Neuron (in vitro differentiated cells): ENCODE measurements around the gene CLMP.
A peak's percentile ranks its signal among the peaks of the same experiment; 100 is the strongest.

ENCODE experiments used
- H2AFZ ChIP-seq: one replicate; pipeline ENCODE4 v1.6.1; 2013; ENCODE audit warnings: low read depth, mild to moderate bottlenecking, inconsistent platforms, low read length, moderate library complexity
- H3K27me3 ChIP-seq: one replicate; pipeline ENCODE4 v1.6.1; 2013; ENCODE audit warnings: low read length; ENCODE audit not compliant: insufficient read depth
- H3K36me3 ChIP-seq: one replicate; pipeline ENCODE4 v1.6.1; 2013; ENCODE audit warnings: low read length; ENCODE audit not compliant: insufficient read depth
- H3K4me1 ChIP-seq: one replicate; pipeline ENCODE4 v1.6.1; 2013; ENCODE audit warnings: low read length; ENCODE audit not compliant: insufficient read depth
- H3K4me3 ChIP-seq: 2 replicates; pipeline ENCODE4 v1.5.1; 2013; ENCODE audit warnings: mild to moderate bottlenecking, low read length, moderate library complexity
- H3K9me3 ChIP-seq: one replicate; pipeline ENCODE4 v1.6.1; 2013; ENCODE audit warnings: low read length

The CLMP gene

GRCh38 chr11:123195188-123196059 is at the start of gene CLMP:
TSS of gene CLMP (minus strand) at chr11:123195248. CDS start at chr11:123194940, 308 bp downstream.
- peak within 1 kb of the TSS; percentile 2 for H2AFZ ChIP-seq
- no peaks in the 10 kb centered on the region for H3K27me3 ChIP-seq
- H3K4me1 ChIP-seq, result no peaks in the 10 kb centered on the region

GRCh38 chr11:123241874-123242543 is 47.0 kb upstream of the CLMP start:
- H3K9me3 ChIP-seq, result no peaks in the 10 kb centered on the region
- H2AFZ ChIP-seq, result no peak overlapping the region
- H3K4me1 ChIP-seq, result no peaks in the 10 kb centered on the region
- H3K4me3 ChIP-seq, result no peak overlapping the region
- no peaks in the 10 kb centered on the region for H3K36me3 ChIP-seq
- no peaks in the 10 kb centered on the region for H3K27me3 ChIP-seq

More at GRCh38 chr11:123195188-123196059, at the start of gene CLMP:
- Histone ChIP-seq H3K4me3 (peak within 1 kb of the TSS; percentile 16), H3K9me3 (no peaks in the 10 kb centered on the region), H3K36me3 (no peaks in the 10 kb centered on the region)

- Histone ChIP-seq H2AFZ (no peak overlapping the region), H3K36me3 (no peaks in the 10 kb centered on the region), H3K27me3 (no peaks in the 10 kb centered on the region), H3K4me1 (no peaks in the 10 kb centered on the region), H3K9me3 (no peaks in the 10 kb centered on the region), H3K4me3 (no peak overlapping the region)
Measured at GRCh38 chr11:123241294-123241693, 46.2 kb upstream of the CLMP start.

GRCh38 chr11:123239191-123240150 is 44.4 kb upstream of the CLMP start:
- Histone ChIP-seq H3K4me3 (no peak overlapping the region), H2AFZ (no peak overlapping the region), H3K27me3 (no peaks in the 10 kb centered on the region), H3K9me3 (no peaks in the 10 kb centered on the region), H3K36me3 (no peaks in the 10 kb centered on the region), H3K4me1 (no peaks in the 10 kb centered on the region)

GRCh38 chr11:123238297-123238696 is 43.2 kb upstream of the CLMP start:
- no peaks in the 10 kb centered on the region for H3K36me3 ChIP-seq
- no peaks in the 10 kb centered on the region for H3K9me3 ChIP-seq
- no peak overlapping the region for H3K4me3 ChIP-seq
- H3K27me3 ChIP-seq, result no peaks in the 10 kb centered on the region
- H2AFZ ChIP-seq, result no peak overlapping the region
- peaks cover 6% of the 10 kb centered on the region for H3K4me1 ChIP-seq

- H3K4me1 ChIP-seq, result peaks cover 6% of the 10 kb centered on the region
Measured at GRCh38 chr11:123236879-123237278, 41.8 kb upstream of the CLMP start.

GRCh38 chr11:123235656-123236261 is 40.7 kb upstream of the CLMP start:
- no peaks in the 10 kb centered on the region for H3K9me3 ChIP-seq
- H3K4me3 ChIP-seq, result no peak overlapping the region
- no peaks in the 10 kb centered on the region for H3K27me3 ChIP-seq
- H3K4me1 ChIP-seq, result peaks cover 6% of the 10 kb centered on the region
- no peaks in the 10 kb centered on the region for H3K36me3 ChIP-seq
- H2AFZ ChIP-seq, result no peak overlapping the region

More at GRCh38 chr11:123236879-123237278, 41.8 kb upstream of the CLMP start:
- Histone ChIP-seq H2AFZ (no peak overlapping the region), H3K27me3 (no peaks in the 10 kb centered on the region), H3K36me3 (no peaks in the 10 kb centered on the region), H3K4me3 (no peak overlapping the region), H3K9me3 (no peaks in the 10 kb centered on the region)

- Histone ChIP-seq H3K4me1 (peaks cover 6% of the 10 kb centered on the region), H3K9me3 (no peaks in the 10 kb centered on the region), H3K4me3 (no peak overlapping the region), H3K27me3 (no peaks in the 10 kb centered on the region), H2AFZ (no peak overlapping the region), H3K36me3 (no peaks in the 10 kb centered on the region)
Measured at GRCh38 chr11:123235117-123235655, 40.1 kb upstream of the CLMP start.

- Histone ChIP-seq H3K4me3 (no peak overlapping the region), H3K36me3 (no peaks in the 10 kb centered on the region)
Measured at GRCh38 chr11:123233975-123234334, 38.9 kb upstream of the CLMP start.

GRCh38 chr11:123233280-123233974 is 38.4 kb upstream of the CLMP start:
- Histone ChIP-seq H3K4me1 (peaks cover 13% of the 10 kb centered on the region), H3K27me3 (no peaks in the 10 kb centered on the region), H3K4me3 (no peak overlapping the region)

More at GRCh38 chr11:123233975-123234334, 38.9 kb upstream of the CLMP start:
- H2AFZ ChIP-seq, result no peak overlapping the region
- no peaks in the 10 kb centered on the region for H3K27me3 ChIP-seq
- peaks cover 8% of the 10 kb centered on the region for H3K4me1 ChIP-seq
- H3K9me3 ChIP-seq, result no peaks in the 10 kb centered on the region

GRCh38 chr11:123231777-123232176 is 36.7 kb upstream of the CLMP start:
- no peak overlapping the region for H2AFZ ChIP-seq
- H3K36me3 ChIP-seq, result no peaks in the 10 kb centered on the region
- peaks cover 26% of the 10 kb centered on the region for H3K4me1 ChIP-seq
- H3K4me3 ChIP-seq, result no peak overlapping the region
- no peaks in the 10 kb centered on the region for H3K9me3 ChIP-seq
- H3K27me3 ChIP-seq, result no peaks in the 10 kb centered on the region

More at GRCh38 chr11:123233280-123233974, 38.4 kb upstream of the CLMP start:
- Histone ChIP-seq H2AFZ (no peak overlapping the region), H3K9me3 (no peaks in the 10 kb centered on the region), H3K36me3 (no peaks in the 10 kb centered on the region)

GRCh38 chr11:123231256-123231655 is 36.2 kb upstream of the CLMP start:
- H3K4me3 ChIP-seq, result no peak overlapping the region
- no peaks in the 10 kb centered on the region for H3K36me3 ChIP-seq
- H3K27me3 ChIP-seq, result no peaks in the 10 kb centered on the region
- H3K4me1 ChIP-seq, result peaks cover 26% of the 10 kb centered on the region
- no peaks in the 10 kb centered on the region for H3K9me3 ChIP-seq
- H2AFZ ChIP-seq, result no peak overlapping the region
